ENCODE results near the gene C17orf100. TPM values are rescaled to one million over a fixed set of nuclear protein-coding genes. Genes with fewer than 3 reads are reported as not detected.

Gene C17orf100
- total RNA-seq, 2 experiments from 2014 or later: 0.99 to 1.2 TPM

- no peak for DNase-seq
- CTCF ChIA-PET: interaction anchor here (0.6 to 0.7 kb wide), 2 partner anchors 7 to 9 kb away, joined by 4 to 5 read pairs; no protein-coding TSS in a partner anchor
- Mint-ChIP-seq H3K27ac (no peak overlapping the region), H3K4me1 (ENCODE audit: low read depth) (peaks cover 4% of the 10 kb centered on the region), H3K36me3 (ENCODE audit: low read depth) (peaks cover 2% of the 10 kb centered on the region), H3K9me3 (no peaks in the 10 kb centered on the region), H3K27me3 (ENCODE audit: low read depth) (peaks cover 9% of the 10 kb centered on the region), H3K4me3 (no peak overlapping the region)
- intact Hi-C loops (cut with micrococcal nuclease): no loop called here
Observed at GRCh38 chr17:6675201-6675825, 23.8 kb downstream of the C17orf100 start.

- CTCF ChIA-PET: interaction anchor here (0.9 kb wide), 1 partner anchor 10 kb away, joined by 3 read pairs; no protein-coding TSS in a partner anchor
- Mint-ChIP-seq H3K9me3 (no peaks in the 10 kb centered on the region), H3K27me3 (ENCODE audit: low read depth) (peaks cover 16% of the 10 kb centered on the region), H3K4me1 (ENCODE audit: low read depth) (peaks cover 4% of the 10 kb centered on the region), H3K27ac (no peak overlapping the region), H3K4me3 (no peak overlapping the region), H3K36me3 (ENCODE audit: low read depth) (no peaks in the 10 kb centered on the region)
- intact Hi-C loops (cut with micrococcal nuclease): no loop called here
- DNase-seq: no peak
Observed at GRCh38 chr17:6676802-6677157, 25.2 kb downstream of the C17orf100 start.

GRCh38 chr17:6677158-6677831 lies 25.7 kb downstream of the C17orf100 start:
- Mint-ChIP-seq H3K4me1 (ENCODE audit: low read depth) (peaks cover 4% of the 10 kb centered on the region), H3K36me3 (ENCODE audit: low read depth) (no peaks in the 10 kb centered on the region), H3K4me3 (no peak overlapping the region), H3K27ac (no peak overlapping the region), H3K27me3 (ENCODE audit: low read depth) (peaks cover 21% of the 10 kb centered on the region), H3K9me3 (no peaks in the 10 kb centered on the region)
- intact Hi-C loops (cut with micrococcal nuclease): no loop called here
- CTCF ChIA-PET: interaction anchor here (0.9 kb wide), 1 partner anchor 10 kb away, joined by 3 read pairs; no protein-coding TSS in a partner anchor
- DNase-seq: peak; percentile 9

GRCh38 chr17:6677946-6678345 lies 26.4 kb downstream of the C17orf100 start:
- H3K36me3 Mint-ChIP-seq (ENCODE audit: low read depth): no peaks in the 10 kb centered on the region

GRCh38 chr17:6679241-6679640 lies 27.7 kb downstream of the C17orf100 start:
- Mint-ChIP-seq H3K27ac (no peak overlapping the region), H3K4me1 (ENCODE audit: low read depth) (peaks cover 4% of the 10 kb centered on the region), H3K9me3 (no peaks in the 10 kb centered on the region), H3K4me3 (no peak overlapping the region), H3K36me3 (ENCODE audit: low read depth) (no peaks in the 10 kb centered on the region), H3K27me3 (ENCODE audit: low read depth) (peaks cover 28% of the 10 kb centered on the region)
- intact Hi-C loops (cut with micrococcal nuclease): no loop called here
- CTCF ChIA-PET: no interaction called here
- no peak for DNase-seq

More at GRCh38 chr17:6677946-6678345, 26.4 kb downstream of the C17orf100 start:
- intact Hi-C loops (cut with micrococcal nuclease): no loop called here
- Mint-ChIP-seq H3K9me3 (no peaks in the 10 kb centered on the region), H3K27ac (no peak overlapping the region), H3K4me1 (ENCODE audit: low read depth) (peaks cover 4% of the 10 kb centered on the region), H3K4me3 (no peak overlapping the region), H3K27me3 (ENCODE audit: low read depth) (peaks cover 24% of the 10 kb centered on the region)
- CTCF ChIA-PET: no interaction called here
- DNase-seq: no peak

- CTCF ChIA-PET: no interaction called here
- no peaks in the 10 kb centered on the region for H3K9me3 Mint-ChIP-seq
- H3K36me3 Mint-ChIP-seq (ENCODE audit: low read depth): no peaks in the 10 kb centered on the region
- H3K4me1 Mint-ChIP-seq (ENCODE audit: low read depth): peaks cover 4% of the 10 kb centered on the region
- intact Hi-C loops (cut with micrococcal nuclease): no loop called here
- DNase-seq: no peak
- no peak overlapping the region for H3K27ac Mint-ChIP-seq
- peaks cover 32% of the 10 kb centered on the region for H3K27me3 Mint-ChIP-seq (ENCODE audit: low read depth)
- no peak overlapping the region for H3K4me3 Mint-ChIP-seq
Observed at GRCh38 chr17:6681176-6681575, 29.6 kb downstream of the C17orf100 start.

GRCh38 chr17:6681671-6682070 lies 30.1 kb downstream of the C17orf100 start:
- Mint-ChIP-seq H3K27me3 (ENCODE audit: low read depth) (peaks cover 34% of the 10 kb centered on the region), H3K36me3 (ENCODE audit: low read depth) (no peaks in the 10 kb centered on the region), H3K9me3 (no peaks in the 10 kb centered on the region), H3K27ac (no peak overlapping the region), H3K4me3 (no peak overlapping the region), H3K4me1 (ENCODE audit: low read depth) (peaks cover 4% of the 10 kb centered on the region)
- no peak for DNase-seq
- intact Hi-C loops (cut with micrococcal nuclease): no loop called here
- CTCF ChIA-PET: no interaction called here

- peaks cover 4% of the 10 kb centered on the region for H3K4me1 Mint-ChIP-seq (ENCODE audit: low read depth)
- H3K4me3 Mint-ChIP-seq: no peak overlapping the region
- H3K36me3 Mint-ChIP-seq (ENCODE audit: low read depth): no peaks in the 10 kb centered on the region
- no peak for DNase-seq
- H3K9me3 Mint-ChIP-seq: no peaks in the 10 kb centered on the region
- CTCF ChIA-PET: no interaction called here
- intact Hi-C loops (cut with micrococcal nuclease): no loop called here
- no peak overlapping the region for H3K27ac Mint-ChIP-seq
- H3K27me3 Mint-ChIP-seq (ENCODE audit: low read depth): peaks cover 34% of the 10 kb centered on the region
Observed at GRCh38 chr17:6682339-6682738, 30.8 kb downstream of the C17orf100 start.

- no peaks in the 10 kb centered on the region for H3K4me1 Mint-ChIP-seq (ENCODE audit: low read depth)
- intact Hi-C loops (cut with micrococcal nuclease): no loop called here
Observed at GRCh38 chr17:6683081-6683684, 31.6 kb downstream of the C17orf100 start.

GRCh38 chr17:6683730-6684459 lies 32.3 kb downstream of the C17orf100 start:
- peaks cover 28% of the 10 kb centered on the region for H3K27me3 Mint-ChIP-seq (ENCODE audit: low read depth)
- CTCF ChIA-PET: no interaction called here
- no peaks in the 10 kb centered on the region for H3K4me1 Mint-ChIP-seq (ENCODE audit: low read depth)

More at GRCh38 chr17:6683081-6683684, 31.6 kb downstream of the C17orf100 start:
- H3K27me3 Mint-ChIP-seq (ENCODE audit: low read depth): peaks cover 34% of the 10 kb centered on the region
- CTCF ChIA-PET: no interaction called here
- H3K27ac Mint-ChIP-seq: no peak overlapping the region
- no peaks in the 10 kb centered on the region for H3K36me3 Mint-ChIP-seq (ENCODE audit: low read depth)
- no peak for DNase-seq
- H3K9me3 Mint-ChIP-seq: no peaks in the 10 kb centered on the region
- no peak overlapping the region for H3K4me3 Mint-ChIP-seq

GRCh38 chr17:6684460-6684783 lies 32.9 kb downstream of the C17orf100 start:
- Mint-ChIP-seq H3K4me1 (ENCODE audit: low read depth) (no peaks in the 10 kb centered on the region), H3K4me3 (no peak overlapping the region), H3K27me3 (ENCODE audit: low read depth) (peaks cover 28% of the 10 kb centered on the region), H3K27ac (no peak overlapping the region), H3K36me3 (ENCODE audit: low read depth) (no peaks in the 10 kb centered on the region), H3K9me3 (no peaks in the 10 kb centered on the region)
- intact Hi-C loops (cut with micrococcal nuclease): no loop called here
- DNase-seq: no peak
- CTCF ChIA-PET: no interaction called here

More at GRCh38 chr17:6683730-6684459, 32.3 kb downstream of the C17orf100 start:
- no peaks in the 10 kb centered on the region for H3K9me3 Mint-ChIP-seq
- no peaks in the 10 kb centered on the region for H3K36me3 Mint-ChIP-seq (ENCODE audit: low read depth)
- H3K27ac Mint-ChIP-seq: no peak overlapping the region
- no peak overlapping the region for H3K4me3 Mint-ChIP-seq
- no peak for DNase-seq
- intact Hi-C loops (cut with micrococcal nuclease): no loop called here

- H3K9me3 Mint-ChIP-seq: no peaks in the 10 kb centered on the region
- CTCF ChIA-PET: no interaction called here
- no peak overlapping the region for H3K27ac Mint-ChIP-seq
- peaks cover 29% of the 10 kb centered on the region for H3K27me3 Mint-ChIP-seq (ENCODE audit: low read depth)
- no peak for DNase-seq
- no peaks in the 10 kb centered on the region for H3K4me1 Mint-ChIP-seq (ENCODE audit: low read depth)
- no peak overlapping the region for H3K4me3 Mint-ChIP-seq
- H3K36me3 Mint-ChIP-seq (ENCODE audit: low read depth): no peaks in the 10 kb centered on the region
- intact Hi-C loops (cut with micrococcal nuclease): no loop called here
Observed at GRCh38 chr17:6684881-6685767, 33.6 kb downstream of the C17orf100 start.

All from activated naive CD4-positive, alpha-beta T cell treated with anti-CD3 and anti-CD28 coated beads for 36 hours (primary cell).